GM18867 (cell line): Measurements from ENCODE around the gene TTC36.
"Not testable (repeated sequence)": the region's sequence is repeated elsewhere in the genome, so short reads cannot be mapped to it uniquely, and the experiment has no call there.

Source experiments
- ATAC-seq: cut with Tn5 transposase; IDR thresholded peaks from one replicate; pipeline ENCODE4 v1.9.1; 2021; ENCODE audit warnings: mild to moderate bottlenecking, moderate library complexity; ENCODE audit not compliant: unreplicated experiment

Gene TTC36

DNA sequence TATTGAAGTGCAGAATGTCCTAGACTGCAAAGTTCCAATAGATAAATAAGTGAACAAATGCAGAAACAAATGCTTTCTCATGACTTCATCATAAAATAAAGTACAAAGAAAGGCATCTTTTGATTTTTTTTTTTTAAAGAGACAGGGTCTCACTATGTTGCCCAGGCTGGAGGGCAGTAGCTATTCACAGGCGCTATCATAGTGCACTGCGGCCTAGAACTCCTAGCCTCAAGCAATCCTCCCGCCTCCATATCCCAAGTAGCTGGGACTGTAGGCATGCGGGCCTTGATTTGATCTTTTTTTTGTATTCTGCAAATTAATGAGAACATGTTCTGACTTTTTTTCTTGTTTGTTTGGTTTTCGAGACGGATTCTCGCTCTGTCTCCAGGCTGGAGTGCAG lies 47.4 kb downstream of the TTC36 start:
- ATAC-seq: no peak

DNA sequence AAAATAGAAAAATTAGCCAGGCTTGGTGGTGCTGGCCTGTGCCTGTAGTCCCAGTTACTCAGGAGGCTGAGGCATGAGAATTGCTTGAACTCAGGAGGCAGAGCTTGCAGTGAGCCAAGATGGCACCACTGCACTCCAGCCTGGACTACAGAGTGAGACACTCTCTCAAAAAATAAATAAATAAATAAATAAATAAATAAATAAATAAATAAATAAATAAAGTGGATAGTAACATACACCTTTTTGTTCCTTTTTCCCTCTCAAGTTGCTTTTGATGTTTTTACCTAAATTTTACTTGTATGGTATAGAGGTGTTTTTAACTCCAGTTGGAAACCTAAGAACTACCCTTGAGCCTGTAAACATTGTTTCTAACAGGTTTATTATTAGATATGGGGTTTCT lies 50.7 kb downstream of the TTC36 start:
- ATAC-seq: not testable (repeated sequence)
